Endothelial cell of umbilical vein (primary cell): ENCODE measurements around the gene FIZ1. TPM values are rescaled to one million over a fixed set of nuclear protein-coding genes. Genes with fewer than 3 reads are reported as not detected.

ENCODE experiments used
- BruUV-seq: library from RNA; stranded (reverse); fragments of 400-500 nt; replicated peaks from 2 replicates; lab custom pipeline; 2021; lab: Mats Ljungman, UMichigan
- CTCF ChIA-PET: fragments of 300-600, 350-600 bp; sonication (Branson Sonifier 250); formaldehyde crosslinking; loops from one replicate; lab custom pipeline; 2021; ENCODE audit warnings: antibody characterized with exemption, inconsistent platforms; lab: Charles Lee
- POLR2A ChIA-PET: fragments of 300-600, 350-600 bp; sonication (Branson Sonifier 250); formaldehyde crosslinking; loops from one replicate; lab custom pipeline; 2021; ENCODE audit warnings: antibody characterized with exemption, inconsistent platforms; lab: Charles Lee
- DNase-seq: peaks from one replicate; pipeline ENCODE4 v3.0.0-alpha.2; 2011; ENCODE audit warnings: low read depth, low spot score
- FAIRE-seq: peaks from 2 replicates; lab custom pipeline; 2011; peaks lifted over from hg19 to GRCh38; lab: Jason Lieb, UNC
- H2AFZ ChIP-seq: 2 replicates; pipeline ENCODE4 v1.6.0; 2012; ENCODE audit warnings: low read depth, low read length, control low read depth, inconsistent platforms
- H3K27ac ChIP-seq: 2 replicates; pipeline ENCODE4 v1.5.1; 2011; ENCODE audit warnings: low read depth, mild to moderate bottlenecking, control low read depth, low read length, moderate library complexity; ENCODE audit not compliant: insufficient read depth
- H3K27me3 ChIP-seq, 2 experiments: 2 replicates each; pipeline versions ENCODE4 v1.6.0 to v1.6.1; 2011; ENCODE audit warnings: low read length in 2 of 2, mixed read lengths in 1 of 2; ENCODE audit not compliant: control insufficient read depth in 2 of 2, insufficient read depth in 2 of 2
- H3K36me3 ChIP-seq, 2 experiments: 2 replicates in 1 of 2; 3 replicates in 1 of 2; pipeline ENCODE4 v1.5.1; 2011; ENCODE audit warnings: low read length in 2 of 2, mild to moderate bottlenecking in 1 of 2, moderate library complexity in 1 of 2; ENCODE audit not compliant: control insufficient read depth in 2 of 2, insufficient read depth in 2 of 2; ENCODE audit errors: extremely low read depth in 1 of 2
- H3K4me1 ChIP-seq: 3 replicates; pipeline ENCODE4 v1.5.1; 2011; ENCODE audit warnings: mild to moderate bottlenecking, low read length; ENCODE audit not compliant: control insufficient read depth, insufficient read depth; ENCODE audit errors: extremely low read depth
- H3K4me2 ChIP-seq: 2 replicates; pipeline ENCODE4 v1.6.1; 2011; ENCODE audit warnings: low read length, control low read depth, mixed read lengths; ENCODE audit not compliant: insufficient read depth
- H3K4me3 ChIP-seq, 3 experiments: fragments of 200-600 bp in 1 of 3; sonication (generic), shearing (Covaris generic) in 1 of 3; replicated peaks in 1 of 3; 2 replicates each; pipeline ENCODE4 v1.5.1; 2011 to 2016; ENCODE audit warnings: control low read depth in 3 of 3, low read length in 3 of 3, mild to moderate bottlenecking in 2 of 3, inconsistent platforms in 1 of 3, low read depth in 1 of 3, moderate library complexity in 1 of 3; ENCODE audit not compliant: insufficient read depth in 1 of 3
- H3K79me2 ChIP-seq: 2 replicates; pipeline ENCODE4 v1.6.0; 2012; ENCODE audit warnings: low read length, inconsistent platforms; ENCODE audit not compliant: control insufficient read depth, insufficient read depth
- H3K9ac ChIP-seq: replicated peaks from 2 replicates; pipeline ENCODE3; 2011; ENCODE audit warnings: low read length, control low read depth; ENCODE audit not compliant: insufficient read depth; ENCODE audit errors: extremely low read depth
- H3K9me1 ChIP-seq: replicated peaks from 3 replicates; pipeline ENCODE4 v1.6.0; 2011; ENCODE audit warnings: mild to moderate bottlenecking, low read length; ENCODE audit not compliant: control insufficient read depth, insufficient read depth; ENCODE audit errors: extremely low read depth
- H3K9me3 ChIP-seq: replicated peaks from 2 replicates; pipeline ENCODE4 v1.5.1; 2012; ENCODE audit warnings: low read length, inconsistent platforms; ENCODE audit not compliant: control insufficient read depth, insufficient read depth
- H4K20me1 ChIP-seq: replicated peaks from 2 replicates; pipeline ENCODE3; 2011; ENCODE audit warnings: mild to moderate bottlenecking, low read length; ENCODE audit not compliant: control insufficient read depth, insufficient read depth; ENCODE audit errors: extremely low read depth
- EZH2 ChIP-seq: IDR thresholded peaks from 2 replicates; pipeline ENCODE4 v1.6.1; 2012; ENCODE audit warnings: borderline replicate concordance, low read depth, mild to moderate bottlenecking, moderate library complexity, low read length, inconsistent platforms; ENCODE audit not compliant: severe bottlenecking
- FOS ChIP-seq: IDR thresholded peaks from 2 replicates; pipeline ENCODE4 v1.6.1; 2011; ENCODE audit warnings: mild to moderate bottlenecking, low read length, moderate library complexity, borderline replicate concordance; ENCODE audit not compliant: insufficient read depth
- GATA2 ChIP-seq: IDR thresholded peaks from 2 replicates; pipeline ENCODE4 v1.7.0; 2011; ENCODE audit warnings: low read depth, mild to moderate bottlenecking, moderate library complexity, mixed read lengths, low read length; ENCODE audit not compliant: insufficient read length, insufficient read depth
- JUN ChIP-seq: IDR thresholded peaks from 2 replicates; pipeline ENCODE4 v1.6.1; 2011; ENCODE audit warnings: borderline replicate concordance, low read depth; ENCODE audit not compliant: insufficient read length, insufficient read depth
- MYC ChIP-seq: IDR thresholded peaks from one replicate; pipeline ENCODE4 v1.6.1; 2011; ENCODE audit warnings: mild to moderate bottlenecking, low read depth, low read length
- POLR2A ChIP-seq: IDR thresholded peaks from 2 replicates; pipeline ENCODE4 v1.6.1; 2012; ENCODE audit warnings: low read depth, mild to moderate bottlenecking, control low read depth, low read length
- POLR2AphosphoS5 ChIP-seq: IDR thresholded peaks from 2 replicates; pipeline ENCODE4 v1.6.1; 2012; ENCODE audit warnings: low read depth, mild to moderate bottlenecking, control low read depth, low read length, moderate library complexity; ENCODE audit not compliant: insufficient read depth
- dilution Hi-C: fragments of 300-500 bp; cut with MboI; formaldehyde crosslinking; loops from one replicate; pipeline ENCODE4 v1.15.0; 2019; ENCODE audit warnings: low sequenced_read_pairs; ENCODE audit not compliant: extremely low pct_ligation_motif_present
- intact Hi-C: fragments of 100-400 bp; cut with micrococcal nuclease; formaldehyde crosslinking; loops from one replicate; pipeline ENCODE4 v1.10.0; 2022
- polyA plus RNA-seq, 4 experiments: library from polyadenylated mRNA; depleted of rRNA in 3 of 4; stranded (reverse) in 3 of 4; unstranded in 1 of 4; fragments of >200 nt; gene quantifications; 2 replicates each; pipeline versions ENCODE4 v1.2.1 to v1.2.3, GENCODE V29; 2011 to 2012; ENCODE audit warnings: missing spikeins in 1 of 4
- total RNA-seq: library from RNA; stranded (reverse); gene quantifications from 2 replicates; pipeline ENCODE4 v1.2.3, GENCODE V29; 2021
- TF ChIP-seq, protein P1 (sequence below), 2 donors: IDR thresholded peaks; 1 replicate in 1 of 2; 2 replicates in 1 of 2; pipeline ENCODE4 v1.5.1; 2011; ENCODE audit warnings: low read length in 2 of 2, mild to moderate bottlenecking in 2 of 2, moderate library complexity in 2 of 2, control low read depth in 1 of 2, inconsistent platforms in 1 of 2, low read depth in 1 of 2; ENCODE audit not compliant: insufficient read depth in 1 of 2; ENCODE audit errors: extremely low read depth in 1 of 2
- TF ChIP-seq, protein P2 (sequence below): IDR thresholded peaks from 2 replicates; pipeline ENCODE4 v1.6.1; 2011; ENCODE audit not compliant: insufficient read depth, insufficient read length

FIZ1 gene
- total and polyA plus RNA-seq, 2 donors (not counting 3 experiments of a cell fraction or from before 2014, with no cell fraction given) = 6.6 to 15.6 TPM

- FAIRE-seq (no peak), DNase-seq (no peak)
- CTCF ChIA-PET = no interaction called here
- Histone ChIP-seq H3K4me1 (peaks cover 4% of the 10 kb centered on the region), H3K9me1 (no peaks in the 10 kb centered on the region), H3K4me2 (peak overlapping the region; percentile 61), H3K36me3 (peaks cover 0 to 7% of the 10 kb centered on the region in 2 experiments), H2AFZ (no peak overlapping the region), H3K27ac (no peak overlapping the region), H3K79me2 (peaks cover 12% of the 10 kb centered on the region), H3K4me3 (no peak overlapping the region), H3K9me3 (no peaks in the 10 kb centered on the region), H3K9ac (peak overlapping the region; percentile 83), H3K27me3 (no peaks in the 10 kb centered on the region), H4K20me1 (no peaks in the 10 kb centered on the region)
- dilution Hi-C loops = no loop called here
- POLR2A ChIA-PET = no interaction called here
- BruUV-seq = no TSS peak
- intact Hi-C loops = no loop called here
- TF ChIP-seq, protein P1, sequence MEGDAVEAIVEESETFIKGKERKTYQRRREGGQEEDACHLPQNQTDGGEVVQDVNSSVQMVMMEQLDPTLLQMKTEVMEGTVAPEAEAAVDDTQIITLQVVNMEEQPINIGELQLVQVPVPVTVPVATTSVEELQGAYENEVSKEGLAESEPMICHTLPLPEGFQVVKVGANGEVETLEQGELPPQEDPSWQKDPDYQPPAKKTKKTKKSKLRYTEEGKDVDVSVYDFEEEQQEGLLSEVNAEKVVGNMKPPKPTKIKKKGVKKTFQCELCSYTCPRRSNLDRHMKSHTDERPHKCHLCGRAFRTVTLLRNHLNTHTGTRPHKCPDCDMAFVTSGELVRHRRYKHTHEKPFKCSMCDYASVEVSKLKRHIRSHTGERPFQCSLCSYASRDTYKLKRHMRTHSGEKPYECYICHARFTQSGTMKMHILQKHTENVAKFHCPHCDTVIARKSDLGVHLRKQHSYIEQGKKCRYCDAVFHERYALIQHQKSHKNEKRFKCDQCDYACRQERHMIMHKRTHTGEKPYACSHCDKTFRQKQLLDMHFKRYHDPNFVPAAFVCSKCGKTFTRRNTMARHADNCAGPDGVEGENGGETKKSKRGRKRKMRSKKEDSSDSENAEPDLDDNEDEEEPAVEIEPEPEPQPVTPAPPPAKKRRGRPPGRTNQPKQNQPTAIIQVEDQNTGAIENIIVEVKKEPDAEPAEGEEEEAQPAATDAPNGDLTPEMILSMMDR (IDR thresholded peaks at IDR 0.05; ENCODE audit: extremely low read depth in 1 of 2, insufficient read depth in 1 of 2, low read depth in 1 of 2, low read length in 2 of 2) = no peak
- no peak for TF ChIP-seq POLR2AphosphoS5
- TF ChIP-seq, protein P2, sequence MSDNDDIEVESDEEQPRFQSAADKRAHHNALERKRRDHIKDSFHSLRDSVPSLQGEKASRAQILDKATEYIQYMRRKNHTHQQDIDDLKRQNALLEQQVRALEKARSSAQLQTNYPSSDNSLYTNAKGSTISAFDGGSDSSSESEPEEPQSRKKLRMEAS = no peak
- TF ChIP-seq JUN = no peak
- TF ChIP-seq MYC = no peak
- no peak for TF ChIP-seq EZH2
- no peak for TF ChIP-seq FOS
- TF ChIP-seq POLR2A = no peak
- TF ChIP-seq GATA2 = no peak
Measured at GRCh38 chr19:55578761-55579747, 20.3 kb downstream of the FIZ1 start.
